H1 (cell line): ENCODE measurements around the gene RTN4RL2. TPM values are rescaled to one million over a fixed set of nuclear protein-coding genes. Genes with fewer than 3 reads are reported as not detected.

Experiments
- ATF3 ChIP-seq: IDR thresholded peaks from 2 replicates; pipeline ENCODE4 v1.6.1; 2011; ENCODE audit warnings: low read depth, mild to moderate bottlenecking, low read length; ENCODE audit not compliant: insufficient read depth
- CBX8 ChIP-seq: fragments of 300-800, 300-1000 bp; sonication (generic); IDR thresholded peaks from 2 replicates; pipeline ENCODE4 v1.7.1; 2016; ENCODE audit warnings: low read depth, low read length, borderline replicate concordance
- HDAC2 ChIP-seq, 2 experiments: fragments of 300-600 bp in 1 of 2; sonication (generic) in 1 of 2; IDR thresholded peaks; 2 replicates each; pipeline ENCODE4 v1.6.1; 2011 to 2012; ENCODE audit warnings: low read depth in 2 of 2, low read length in 2 of 2, mild to moderate bottlenecking in 2 of 2, moderate library complexity in 2 of 2, borderline replicate concordance in 1 of 2, inconsistent platforms in 1 of 2
- KDM5A ChIP-seq: fragments of 200-600 bp; IDR thresholded peaks from 2 replicates; pipeline ENCODE4 v1.7.1; 2012; ENCODE audit warnings: mild to moderate bottlenecking, low read length, inconsistent platforms, mixed read lengths
- MAFK ChIP-seq: IDR thresholded peaks from 2 replicates; pipeline ENCODE4 v1.6.1; 2012; ENCODE audit warnings: low read depth, mild to moderate bottlenecking, improper control_type of control experiment, low read length
- NANOG ChIP-seq: IDR thresholded peaks from 2 replicates; pipeline ENCODE4 v1.6.1; 2011; ENCODE audit warnings: low read length, low read depth, mild to moderate bottlenecking, inconsistent platforms; ENCODE audit not compliant: insufficient read depth, poor library complexity, severe bottlenecking
- SP4 ChIP-seq: IDR thresholded peaks from 2 replicates; pipeline ENCODE4 v1.6.1; 2012; ENCODE audit warnings: low read length, inconsistent platforms
- polyA plus RNA-seq, 7 experiments: library from polyadenylated mRNA; depleted of rRNA in 3 of 7; stranded (reverse) in 5 of 7; unstranded in 2 of 7; fragments of >200 nt in 5 of 7; fragments of 200-250 nt in 2 of 7; gene quantifications; 1 replicate in 5 of 7; 2 replicates in 1 of 7; 4 replicates in 1 of 7; pipeline versions ENCODE4 v1.2.1 to v1.2.3, GENCODE V29; 2011 to 2013; ENCODE audit warnings: missing spikeins in 2 of 7, mixed read lengths in 2 of 7
- total RNA-seq: library from RNA; stranded (reverse); fragmentation: NEBNext Ultra II Directional; extraction: Animal tissue kit (Norgen Biotek cat#: 25700); gene quantifications from 2 replicates; pipeline ENCODE4 v1.2.1, GENCODE V29; 2021

RTN4RL2 gene
- total and polyA plus RNA-seq, 2 of the 8 experiments (the other 6 are each of a cell fraction or from before 2014, with no cell fraction given) = 11.4 to 23.7 TPM

DNA sequence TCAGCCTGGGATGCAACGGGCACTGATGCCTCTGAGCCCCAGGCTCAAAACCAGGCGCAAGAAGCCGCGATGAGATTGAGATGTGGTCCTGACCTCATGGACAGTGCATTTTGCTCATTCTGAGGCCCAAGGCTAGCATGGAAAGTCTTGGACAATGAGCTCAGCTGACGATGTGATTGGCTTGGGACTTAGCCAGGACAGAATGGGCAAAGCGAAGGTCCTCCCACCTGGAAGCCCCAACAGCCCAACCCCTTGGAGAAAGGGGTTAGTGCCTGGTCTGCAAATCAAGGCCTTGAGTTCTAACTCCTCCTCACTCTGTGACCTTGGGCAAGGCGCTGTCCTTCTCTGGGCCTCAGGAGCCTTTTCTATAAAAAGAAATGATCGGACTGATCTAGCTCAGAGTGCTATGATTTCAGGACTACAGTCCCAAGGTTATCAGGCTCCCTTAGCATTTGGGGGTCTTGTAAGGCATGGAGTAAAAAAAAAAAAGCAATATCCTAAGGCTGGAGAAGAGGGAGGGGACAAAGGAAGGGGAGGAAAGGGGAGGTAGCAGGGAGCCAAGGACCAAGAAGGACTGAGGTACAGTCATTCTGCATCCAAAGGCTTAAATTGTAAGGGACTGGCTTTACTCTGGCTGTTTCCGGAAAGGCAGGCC, 36.1 kb upstream of the RTN4RL2 start (continued):
- TF ChIP-seq ATF3 (no peak), KDM5A (no peak), HDAC2 (IDR thresholded peaks at IDR 0.05; ENCODE audit: borderline replicate concordance in 1 of 2, low read depth in 2 of 2, low read length in 2 of 2) (no peak), SP4 (no peak), MAFK (no peak), CBX8 (no peak), NANOG (no peak)
